Measurements from ENCODE around the gene SRGAP2. TPM values are rescaled to one million over a fixed set of nuclear protein-coding genes. Genes with fewer than 3 reads are reported as not detected.
A peak's percentile ranks its signal among the peaks of the same experiment; 100 is the strongest.
"Not testable (repeated sequence)": the region's sequence is repeated elsewhere in the genome, so short reads cannot be mapped to it uniquely, and the experiment has no call there.

SRGAP2 gene
- total and polyA plus RNA-seq, 12 donors, result 7.6 to 24.1 (median 13.9) TPM

DNA sequence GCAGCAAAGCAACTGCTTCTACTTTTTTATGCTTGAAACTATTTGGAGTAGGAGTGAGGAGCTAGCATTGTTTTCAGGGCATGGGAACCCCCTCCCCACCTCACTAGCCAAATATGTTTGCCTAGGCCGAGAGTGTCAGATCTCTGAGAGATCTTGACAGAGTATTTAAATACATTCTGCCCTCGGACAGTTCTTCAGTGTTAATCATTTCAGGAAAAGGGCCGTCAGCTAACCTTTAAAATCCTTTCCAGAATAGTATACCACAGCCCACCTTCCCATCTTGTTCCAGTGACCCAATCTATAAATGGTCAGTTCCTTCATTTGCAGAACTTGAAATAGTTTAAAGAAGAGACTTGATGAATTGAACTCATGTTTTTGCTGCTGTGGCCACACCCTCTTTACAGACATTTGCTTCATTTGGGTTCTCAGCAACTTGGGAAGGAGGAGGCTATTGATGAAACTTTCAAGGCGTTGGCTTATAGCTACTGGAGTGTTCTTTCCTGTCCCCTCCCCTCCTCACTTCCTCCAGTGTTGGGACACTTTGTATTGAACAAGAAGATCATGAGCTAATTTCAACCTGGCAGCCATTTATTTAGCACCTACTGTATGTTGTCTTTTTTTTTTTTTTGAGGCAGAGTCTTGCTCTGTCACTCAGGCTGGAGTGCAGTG, 17.1 kb downstream of the SRGAP2 start:
- H3K27me3 ChIP-seq; H3K4me1 ChIP-seq; H3K9me3 ChIP-seq; H3K4me3 ChIP-seq; H3K36me3 ChIP-seq; intact Hi-C loops (cut with DNase I): not testable (repeated sequence)
- 40 to 67% methylated on average over 4 of the region's 4 CpGs for WGBS, 2 donors
- peak in 1 of 2 donors; percentile 4 for DNase-seq
- ATAC-seq, result peak; percentile 32 to 92 (median 78)
- peak overlapping the region in 5 of 10 donors; percentile 6 to 58 (median 48) for H3K27ac ChIP-seq

DNA sequence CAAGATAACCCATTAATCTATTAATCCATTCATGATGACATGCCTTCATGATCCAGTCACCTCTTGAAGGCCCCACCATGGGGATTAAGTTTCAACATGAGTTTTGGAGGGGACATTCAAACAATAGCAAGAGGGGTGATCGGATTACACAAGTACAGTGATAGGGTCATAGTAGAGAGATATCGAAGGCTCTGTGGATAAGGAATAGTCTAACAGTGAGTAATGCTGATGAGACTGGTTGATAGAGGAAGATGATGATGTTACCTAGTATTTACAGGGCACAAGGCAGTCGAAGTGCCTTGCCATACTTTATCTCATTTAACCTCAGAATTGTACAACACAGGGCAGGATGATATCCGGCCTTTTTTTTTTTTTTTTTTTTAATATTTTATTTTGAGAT, 18.2 kb downstream of the SRGAP2 start:
- H3K9me3 ChIP-seq; H3K27me3 ChIP-seq; intact Hi-C loops (cut with DNase I); DNase-seq; ATAC-seq; H3K36me3 ChIP-seq; H3K27ac ChIP-seq; H3K4me3 ChIP-seq; H3K4me1 ChIP-seq: not testable (repeated sequence)
- no CpG with 5 or more reads among the region's 4 CpGs for WGBS, 2 donors

DNA sequence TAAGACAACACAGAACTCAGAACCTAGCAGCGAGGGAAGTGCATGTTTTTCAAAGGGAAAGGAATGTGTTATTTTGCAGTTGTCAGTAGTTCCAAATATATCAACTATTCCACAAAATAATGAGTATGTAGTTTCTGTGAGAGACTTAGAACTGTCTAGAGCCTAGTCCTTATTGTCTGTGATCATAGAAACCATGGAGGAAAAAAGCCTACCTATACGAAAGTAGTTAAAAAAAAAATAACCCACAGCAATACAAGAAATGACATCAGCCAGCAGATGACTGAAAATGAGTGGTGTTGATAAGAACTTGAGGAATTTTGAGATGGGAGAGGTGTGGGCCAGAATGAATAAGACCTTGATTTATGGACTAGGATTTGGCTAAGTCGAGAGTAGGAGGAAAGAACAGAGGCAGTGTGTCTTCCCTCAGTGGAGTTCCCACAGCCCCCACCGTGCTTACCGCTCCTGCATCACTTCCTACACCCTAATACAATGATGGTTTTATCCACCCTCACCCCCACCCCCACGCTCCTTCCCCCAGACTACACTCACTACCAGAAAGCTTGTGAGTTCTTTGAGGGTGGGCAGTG, 20.9 kb downstream of the SRGAP2 start:
- H3K4me1 ChIP-seq; H3K27me3 ChIP-seq; DNase-seq; H3K36me3 ChIP-seq; H3K27ac ChIP-seq; intact Hi-C loops (cut with DNase I); H3K9me3 ChIP-seq; H3K4me3 ChIP-seq: not testable (repeated sequence)
- peak in 1 of 8 donors; percentile 27 for ATAC-seq
- WGBS, 2 donors, result 82 to 85% methylated on average over 2 of the region's 6 CpGs

DNA sequence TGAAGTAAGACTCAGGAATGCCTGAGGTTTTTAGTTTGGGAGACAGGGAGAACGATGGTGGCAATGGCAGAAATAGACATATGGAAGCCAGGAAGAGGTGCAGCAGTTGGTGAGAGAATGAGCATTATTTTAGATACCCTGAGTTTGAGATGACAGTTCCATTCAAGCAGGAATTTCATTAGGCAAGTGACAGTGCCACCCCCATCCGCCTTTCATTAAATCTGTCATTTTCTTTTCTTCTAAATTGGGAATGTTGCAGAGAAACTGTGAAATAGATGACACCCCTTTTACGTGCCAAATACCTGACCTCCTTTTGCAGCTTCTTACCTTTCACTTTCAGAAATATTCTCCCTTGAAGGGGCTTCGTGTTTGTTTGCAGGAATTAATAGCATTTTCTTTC, 22.0 kb downstream of the SRGAP2 start:
- H3K9me3 ChIP-seq; ATAC-seq; H3K27me3 ChIP-seq; DNase-seq; H3K27ac ChIP-seq; H3K36me3 ChIP-seq; H3K4me1 ChIP-seq; H3K4me3 ChIP-seq; intact Hi-C loops (cut with DNase I): not testable (repeated sequence)
- WGBS, 2 donors, result 85 to 94% methylated on average over 4 of the region's 4 CpGs

DNA sequence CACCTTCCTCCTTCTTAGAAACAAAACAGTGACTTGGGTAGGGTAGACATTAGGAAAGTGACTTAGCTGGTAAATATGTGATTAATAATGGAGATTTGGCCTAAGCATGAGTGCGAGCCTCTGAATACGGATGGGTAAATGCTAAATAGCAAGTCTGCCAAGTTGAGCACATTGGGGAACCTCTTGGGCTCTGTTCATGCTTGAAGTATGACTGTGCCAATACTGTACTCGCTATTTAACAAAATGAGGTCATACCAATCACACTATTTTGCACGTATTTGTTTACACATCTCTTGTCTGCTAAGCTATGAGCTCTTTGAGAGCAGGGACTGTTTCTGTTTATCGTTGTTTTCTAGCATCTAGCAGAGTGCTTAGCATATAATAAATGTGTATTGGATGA, 23.5 kb downstream of the SRGAP2 start:
- H3K36me3 ChIP-seq; H3K4me3 ChIP-seq; DNase-seq; ATAC-seq; H3K4me1 ChIP-seq; H3K9me3 ChIP-seq; intact Hi-C loops (cut with DNase I); H3K27ac ChIP-seq; H3K27me3 ChIP-seq: not testable (repeated sequence)
- WGBS, 2 donors, result 78 to 82% methylated on average over 2 of the region's 5 CpGs

DNA sequence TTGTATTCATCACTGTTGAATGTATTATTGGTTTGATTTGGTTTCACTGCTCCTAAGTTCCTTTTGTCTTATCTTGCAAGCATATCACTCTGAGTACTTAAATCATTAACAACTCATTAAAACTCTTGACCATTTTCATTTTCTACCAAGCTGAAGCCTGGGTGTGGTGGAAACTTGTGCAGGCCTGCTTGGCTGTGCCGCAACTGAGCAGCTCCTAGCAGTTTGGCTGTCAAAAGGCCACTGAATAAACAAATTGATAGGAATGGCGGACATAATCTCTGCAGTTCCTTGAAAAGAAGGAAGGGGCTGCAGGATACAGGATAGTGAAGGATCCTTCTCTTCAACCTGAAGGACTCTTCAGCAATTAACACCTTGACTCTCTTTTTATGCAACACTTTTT, 25.9 kb downstream of the SRGAP2 start:
- WGBS, 2 donors, result 71% methylated on average over 2 of the region's 2 CpGs
- H3K27me3 ChIP-seq; H3K4me3 ChIP-seq; H3K36me3 ChIP-seq; H3K4me1 ChIP-seq; DNase-seq; ATAC-seq; H3K9me3 ChIP-seq; H3K27ac ChIP-seq; intact Hi-C loops (cut with DNase I): not testable (repeated sequence)

DNA sequence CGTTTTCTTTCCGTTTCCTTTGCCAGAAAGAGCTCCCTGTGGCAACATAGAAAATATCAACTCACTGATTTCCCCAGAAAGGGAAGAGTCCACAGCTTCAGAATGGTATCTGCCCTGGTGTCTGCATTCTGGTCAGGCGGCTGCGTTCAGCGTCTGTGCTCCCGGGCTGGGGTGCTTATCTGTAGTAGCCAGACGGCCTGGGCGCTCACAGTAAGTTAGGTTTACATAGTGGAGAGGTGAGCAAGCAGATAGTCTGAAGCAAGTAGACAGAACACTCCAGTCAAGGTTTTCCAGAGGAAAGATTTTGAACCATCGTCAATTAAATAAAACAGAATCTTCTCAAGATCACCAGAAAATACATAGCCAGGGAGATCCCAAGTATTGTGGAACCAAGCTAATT, 28.6 kb downstream of the SRGAP2 start:
- DNase-seq; ATAC-seq; H3K27ac ChIP-seq; H3K27me3 ChIP-seq; H3K4me3 ChIP-seq; H3K36me3 ChIP-seq; intact Hi-C loops (cut with DNase I); H3K4me1 ChIP-seq; H3K9me3 ChIP-seq: not testable (repeated sequence)
- WGBS, 2 donors, result 77 to 85% methylated on average over 7 to 8 of the region's 9 CpGs

DNA sequence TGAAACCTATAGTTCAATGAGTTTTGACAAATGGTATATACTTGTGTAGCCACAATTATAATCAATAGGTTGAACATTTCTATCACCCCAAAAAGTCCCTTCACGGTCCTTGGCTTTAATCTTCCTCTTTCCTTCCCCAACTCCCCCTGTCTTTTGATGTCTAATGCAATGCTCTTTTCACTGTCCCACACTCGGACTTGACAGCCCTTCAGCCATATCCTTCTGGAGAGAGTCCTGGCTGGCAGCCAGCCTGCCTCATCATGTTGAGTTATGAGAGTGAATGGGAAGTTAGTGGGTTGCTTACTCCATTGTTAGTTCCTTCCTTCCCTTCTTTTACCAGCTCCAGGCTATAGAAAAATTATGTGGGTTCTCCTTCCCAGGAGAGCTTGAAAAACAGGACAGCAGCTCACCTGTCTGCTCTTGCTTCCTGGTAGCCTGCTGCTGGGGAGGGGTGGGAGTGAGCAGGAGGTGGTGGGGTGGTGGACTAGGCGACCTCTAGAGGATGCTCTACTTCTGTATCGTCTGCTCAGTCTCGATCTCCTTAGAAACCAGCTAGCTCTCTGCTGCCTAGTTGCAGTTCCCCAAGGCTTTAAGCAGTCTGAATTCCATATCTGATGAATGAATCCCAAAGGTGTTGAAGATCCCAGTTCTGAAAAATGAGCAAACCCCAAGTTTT, 29.8 kb downstream of the SRGAP2 start:
- 10 to 28% methylated on average over 2 to 3 of the region's 5 CpGs for WGBS, 2 donors
- ATAC-seq, result peak; percentile 64 to 89 (median 83)
- H3K27ac ChIP-seq, result not testable (repeated sequence)

DNA sequence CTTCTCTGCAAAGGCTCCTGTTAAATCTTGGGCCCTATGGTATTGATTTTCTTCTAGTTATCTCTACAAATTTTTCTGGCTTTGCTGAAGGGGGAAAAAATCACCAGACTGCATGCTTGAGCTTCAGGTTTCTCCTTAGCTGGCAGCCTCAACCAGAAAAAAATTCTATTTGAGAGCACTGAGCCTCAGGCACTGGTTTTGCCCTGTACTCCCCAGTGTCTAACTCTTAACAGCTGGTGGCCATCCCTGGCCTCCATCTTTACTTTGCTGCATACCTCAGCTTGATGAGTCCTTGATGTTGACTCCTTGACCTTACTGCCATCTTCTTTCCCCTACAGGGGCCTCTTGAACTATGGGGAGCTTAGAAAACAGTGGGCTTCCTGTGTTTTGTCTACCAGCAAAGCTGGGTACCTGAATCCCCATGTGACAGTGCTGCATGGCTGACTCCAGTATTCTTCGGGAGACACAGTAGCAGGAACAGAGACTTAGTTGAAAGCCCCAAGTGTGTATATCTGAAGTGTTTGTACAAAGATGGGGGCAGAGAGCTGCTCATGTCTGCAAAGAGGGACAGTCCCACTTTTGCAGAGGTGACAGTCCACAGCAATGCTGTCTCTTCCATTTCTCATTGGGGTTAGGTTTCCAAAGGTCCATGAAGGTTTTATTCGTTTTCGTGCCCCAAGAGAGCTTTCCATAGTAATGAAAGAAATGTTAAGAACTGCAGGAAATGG, 31.0 kb downstream of the SRGAP2 start:
- DNase-seq; H3K27me3 ChIP-seq; H3K27ac ChIP-seq; H3K4me3 ChIP-seq; ATAC-seq; H3K9me3 ChIP-seq; H3K36me3 ChIP-seq; H3K4me1 ChIP-seq; intact Hi-C loops (cut with DNase I): not testable (repeated sequence)
- WGBS, 2 donors, result 89 to 93% methylated on average over 1 to 3 of the region's 3 CpGs

More for the DNA sequence above, 29.8 kb downstream of the SRGAP2 start:
- DNase-seq; intact Hi-C loops (cut with DNase I); H3K27me3 ChIP-seq; H3K9me3 ChIP-seq; H3K4me3 ChIP-seq; H3K36me3 ChIP-seq; H3K4me1 ChIP-seq: not testable (repeated sequence)

DNA sequence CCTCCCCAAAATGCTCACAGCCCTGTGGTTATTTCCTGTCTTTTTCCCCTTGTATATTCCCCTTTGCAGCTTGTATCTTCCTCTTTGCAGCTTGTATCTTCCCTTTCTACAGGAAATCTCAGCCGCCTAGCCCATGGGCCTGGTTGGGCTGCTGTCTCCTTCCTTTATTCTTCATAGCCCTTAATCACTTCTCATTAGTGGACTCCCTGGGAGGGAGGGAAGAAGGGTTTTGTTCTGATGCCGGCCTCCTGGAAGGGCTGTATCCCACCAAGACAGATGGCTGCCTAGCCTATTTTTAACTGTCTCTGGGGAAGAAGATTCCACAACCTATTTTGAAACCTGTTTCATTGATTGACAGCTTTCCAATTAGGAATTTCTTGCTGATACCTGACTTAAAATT, 31.8 kb downstream of the SRGAP2 start:
- WGBS, 2 donors, result no CpG with 5 or more reads among the region's 2 CpGs
- ATAC-seq; DNase-seq; H3K27me3 ChIP-seq; H3K4me3 ChIP-seq; H3K4me1 ChIP-seq; H3K9me3 ChIP-seq; H3K36me3 ChIP-seq; H3K27ac ChIP-seq; intact Hi-C loops (cut with DNase I): not testable (repeated sequence)

DNA sequence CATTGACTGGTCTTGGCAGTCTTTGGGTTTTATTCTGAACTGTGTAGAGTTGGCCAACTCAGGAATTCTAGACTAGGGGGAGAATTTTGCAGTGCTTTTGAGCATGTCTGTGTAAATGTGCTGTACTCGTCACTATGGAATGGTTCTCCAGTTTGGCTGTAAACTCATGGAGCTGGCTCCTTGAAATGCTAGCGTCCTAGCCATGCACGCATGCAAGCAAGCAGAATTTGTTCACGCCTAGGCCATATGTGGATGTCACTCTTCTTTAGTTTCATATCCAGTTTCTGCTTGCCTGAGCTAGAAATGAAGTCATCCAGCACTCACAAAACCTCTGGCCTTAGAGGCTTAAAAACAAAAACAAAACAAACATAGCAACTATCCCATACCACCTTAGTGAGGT, 36.9 kb downstream of the SRGAP2 start:
- peak in 4 of 8 donors; percentile 14 to 54 (median 41) for ATAC-seq
- DNase-seq, result not testable (repeated sequence)

More for the DNA sequence above, 36.9 kb downstream of the SRGAP2 start:
- WGBS, 2 donors, result 87 to 89% methylated on average over 4 of the region's 4 CpGs
- H3K36me3 ChIP-seq; intact Hi-C loops (cut with DNase I); H3K4me3 ChIP-seq; H3K27me3 ChIP-seq; H3K9me3 ChIP-seq; H3K27ac ChIP-seq: not testable (repeated sequence)
- peaks cover 0 to 15% (median 0%) of the 10 kb centered on the region in 9 donors for H3K4me1 ChIP-seq

All from heart right ventricle (tissue), 16 donors.